Activated CD4-positive, CD25-positive, alpha-beta regulatory T cell treated with anti-CD3 and anti-CD28 coated beads, Interleukin-2, amount 50 U/mL, for 72 hours (primary cell): Measurements from ENCODE around the gene COIL.

ENCODE experiments used
- DNase-seq: peaks from one replicate; pipeline ENCODE4 v3.0.0; 2021

The COIL gene

GRCh38 chr17:56902348-56902747 is 58.5 kb downstream of the COIL start:
- DNase-seq: no peak

- DNase-seq: no peak
These were observed 61.4 kb downstream of the COIL start for GRCh38 chr17:56899403-56899802.

- DNase-seq: no peak
These were observed 62.0 kb downstream of the COIL start for GRCh38 chr17:56898874-56899273.

GRCh38 chr17:56897646-56898424 is 63.0 kb downstream of the COIL start:
- DNase-seq: no peak

- DNase-seq: no peak
These were observed 63.9 kb downstream of the COIL start for GRCh38 chr17:56896968-56897359.

- DNase-seq: no peak
These were observed 64.5 kb downstream of the COIL start for GRCh38 chr17:56896217-56896967.

- no peak for DNase-seq
These were observed 65.9 kb downstream of the COIL start for GRCh38 chr17:56894859-56895455.

GRCh38 chr17:56893503-56893902 is 67.3 kb downstream of the COIL start:
- no peak for DNase-seq

- no peak for DNase-seq
These were observed 68.5 kb downstream of the COIL start for GRCh38 chr17:56892333-56892732.

- peak; percentile 55 for DNase-seq
These were observed 69.1 kb downstream of the COIL start for GRCh38 chr17:56891751-56892150.

- no peak for DNase-seq
These were observed 69.8 kb downstream of the COIL start for GRCh38 chr17:56890906-56891674.

GRCh38 chr17:56890390-56890789 is 70.5 kb downstream of the COIL start:
- no peak for DNase-seq
